M059J (cell line): Measurements from ENCODE around the gene ZNF512B. TPM values are rescaled to one million over a fixed set of nuclear protein-coding genes. Genes with fewer than 3 reads are reported as not detected.
"Not testable (repeated sequence)": the region's sequence is repeated elsewhere in the genome, so short reads cannot be mapped to it uniquely, and the experiment has no call there.

Source experiments
- DNase-seq: peaks from one replicate; pipeline ENCODE4 v3.0.0-alpha.2; 2012; ENCODE audit warnings: low read depth
- total RNA-seq: library from RNA; depleted of rRNA; stranded (reverse); fragments of >200 nt; shearing (Covaris generic); gene quantifications from 2 replicates; pipeline ENCODE4 v1.2.3, GENCODE V29; 2014; rRNA removed

The ZNF512B gene
- total RNA-seq, 1 experiment from 2014 or later = 17.7 TPM

GRCh38 chr20:63932606-63933160 is 37.0 kb downstream of the ZNF512B start:
- DNase-seq = no peak

GRCh38 chr20:63931735-63932134 is 38.0 kb downstream of the ZNF512B start:
- DNase-seq = no peak

- no peak for DNase-seq
These were observed 38.7 kb downstream of the ZNF512B start for GRCh38 chr20:63930971-63931553.

DNA sequence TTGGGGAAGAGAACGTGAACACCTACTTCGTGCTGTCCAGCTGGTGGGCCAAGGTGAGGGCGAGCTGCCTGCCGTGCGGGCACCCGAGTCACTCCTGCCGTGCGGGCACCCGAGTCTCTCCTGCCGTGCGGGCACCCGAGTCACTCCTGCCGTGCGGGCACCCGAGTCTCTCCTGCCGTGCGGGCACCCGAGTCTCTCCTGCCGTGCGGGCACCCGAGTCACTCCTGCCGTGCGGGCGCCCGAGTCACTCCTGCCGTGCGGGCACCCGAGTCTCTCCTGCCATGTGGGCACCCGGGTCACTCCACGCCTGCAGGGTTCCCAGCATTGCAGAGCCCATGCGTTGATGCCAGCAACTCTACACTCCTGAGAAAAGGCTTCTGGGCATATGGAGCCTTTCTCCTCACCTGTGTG is 40.3 kb downstream of the ZNF512B start:
- DNase-seq = not testable (repeated sequence)

DNA sequence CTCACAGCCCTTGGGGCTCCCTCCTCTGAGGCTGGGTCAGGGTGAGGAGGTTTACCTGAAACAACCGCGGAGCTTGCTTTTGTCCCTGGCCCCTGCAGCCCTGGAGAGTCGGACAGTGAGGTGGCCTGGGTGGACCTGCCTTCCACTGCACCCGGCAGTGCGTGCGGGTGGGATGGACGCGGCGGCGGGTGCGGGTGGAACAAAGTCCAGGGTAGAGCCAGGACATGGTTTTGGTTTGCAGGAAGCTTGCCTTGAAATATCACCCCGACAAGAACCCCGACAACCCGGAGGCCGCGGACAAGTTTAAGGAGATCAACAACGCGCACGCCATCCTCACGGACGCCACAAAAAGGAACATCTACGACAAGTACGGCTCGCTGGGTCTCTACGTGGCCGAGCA is 40.7 kb downstream of the ZNF512B start:
- no peak for DNase-seq

- DNase-seq = no peak
These were observed 43.4 kb downstream of the ZNF512B start for GRCh38 chr20:63926298-63926697.

GRCh38 chr20:63924241-63924640 is 45.5 kb downstream of the ZNF512B start:
- DNase-seq = no peak

DNA sequence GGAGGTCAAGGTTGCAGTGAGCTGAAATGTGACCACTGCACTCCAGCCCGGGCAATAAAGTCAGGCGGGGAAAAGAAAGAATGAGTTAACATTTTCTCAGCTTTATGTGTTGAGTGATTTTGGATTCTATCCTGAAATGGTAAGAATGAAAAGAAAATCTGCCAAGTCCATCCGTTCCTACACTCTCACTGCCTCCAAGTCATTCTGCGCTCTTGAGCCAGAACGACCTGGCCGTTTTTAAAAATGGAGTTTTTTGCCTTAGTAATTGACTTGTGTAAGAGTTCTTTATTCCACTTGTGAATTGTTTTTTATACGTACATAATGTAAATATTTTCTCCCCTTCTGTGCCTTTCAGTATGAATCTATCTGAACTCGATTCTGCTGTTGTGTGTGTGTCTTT is 46.1 kb downstream of the ZNF512B start:
- no peak for DNase-seq

DNA sequence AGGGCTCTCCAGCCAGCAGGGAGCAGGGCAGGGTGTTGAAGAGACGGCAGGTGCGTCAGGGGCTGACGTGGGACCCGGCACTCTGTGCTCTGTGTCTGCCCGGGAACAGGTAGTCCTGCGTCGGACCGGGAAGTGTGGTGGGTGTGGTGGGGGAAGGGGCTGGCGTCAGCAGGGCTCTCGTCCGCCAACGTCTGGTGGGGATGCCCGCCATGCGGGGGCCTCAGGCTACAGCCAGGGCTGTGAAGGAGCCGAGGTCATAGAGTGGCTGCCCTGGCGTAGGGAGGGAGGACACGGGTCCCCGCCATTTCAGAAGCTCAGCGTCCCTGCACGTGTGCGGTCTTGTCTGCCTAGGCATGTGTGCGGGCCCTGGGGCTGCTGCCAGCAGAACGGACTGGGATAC is 49.5 kb downstream of the ZNF512B start:
- DNase-seq = no peak

GRCh38 chr20:63919130-63919529 is 50.6 kb downstream of the ZNF512B start:
- no peak for DNase-seq

GRCh38 chr20:63917811-63918210 is 51.9 kb downstream of the ZNF512B start:
- DNase-seq = no peak

DNA sequence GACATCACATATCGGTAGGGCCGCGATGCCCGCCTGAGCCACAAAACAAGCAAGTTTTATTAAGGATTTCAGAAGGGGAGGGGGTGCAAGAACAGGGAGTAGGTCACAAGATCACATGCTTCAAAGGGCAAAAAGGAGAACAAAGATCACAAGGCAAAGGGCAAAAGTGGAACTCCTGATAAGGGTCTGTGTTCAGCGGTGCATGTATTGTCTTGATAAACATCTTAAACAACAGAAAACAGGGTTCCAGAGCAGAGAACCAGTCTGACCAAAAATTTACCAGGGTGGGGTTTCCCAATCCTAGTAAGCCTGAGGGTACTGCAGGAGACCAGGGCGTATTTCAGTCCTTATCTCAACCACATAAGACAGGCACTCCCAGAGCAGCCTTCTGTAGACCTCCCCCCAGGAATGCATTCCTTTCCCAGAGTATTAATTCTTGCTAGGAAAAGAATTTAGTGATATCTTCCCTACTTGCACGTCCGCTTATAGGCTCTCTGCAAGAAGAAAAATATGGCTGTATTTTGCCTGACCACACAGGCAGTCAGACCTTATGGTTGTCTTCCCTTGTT is 53.3 kb downstream of the ZNF512B start:
- DNase-seq = not testable (repeated sequence)

GRCh38 chr20:63915471-63915870 is 54.3 kb downstream of the ZNF512B start:
- no peak for DNase-seq

GRCh38 chr20:63913768-63914167 is 56.0 kb downstream of the ZNF512B start:
- no peak for DNase-seq

DNA sequence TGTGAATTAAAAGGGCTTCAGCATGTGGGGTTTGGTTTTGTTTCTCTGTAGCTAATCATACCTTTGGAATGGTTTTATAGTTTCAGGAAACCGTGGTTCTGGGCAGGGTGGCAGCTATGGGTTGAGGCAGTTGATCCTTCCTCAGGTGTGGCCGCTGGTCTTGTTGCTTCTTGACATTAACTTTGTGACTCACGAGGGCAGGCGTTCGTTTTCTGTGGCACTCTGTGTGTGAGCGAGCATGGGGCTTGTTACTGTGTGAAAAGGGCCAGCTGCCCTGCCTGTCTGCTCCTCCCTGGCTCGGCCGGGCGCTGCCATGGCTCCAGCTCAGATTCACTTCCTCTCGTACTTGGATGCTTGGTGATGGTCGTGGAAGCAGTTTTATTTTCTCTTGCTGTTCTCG is 58.6 kb downstream of the ZNF512B start:
- peak; percentile 73 for DNase-seq

DNA sequence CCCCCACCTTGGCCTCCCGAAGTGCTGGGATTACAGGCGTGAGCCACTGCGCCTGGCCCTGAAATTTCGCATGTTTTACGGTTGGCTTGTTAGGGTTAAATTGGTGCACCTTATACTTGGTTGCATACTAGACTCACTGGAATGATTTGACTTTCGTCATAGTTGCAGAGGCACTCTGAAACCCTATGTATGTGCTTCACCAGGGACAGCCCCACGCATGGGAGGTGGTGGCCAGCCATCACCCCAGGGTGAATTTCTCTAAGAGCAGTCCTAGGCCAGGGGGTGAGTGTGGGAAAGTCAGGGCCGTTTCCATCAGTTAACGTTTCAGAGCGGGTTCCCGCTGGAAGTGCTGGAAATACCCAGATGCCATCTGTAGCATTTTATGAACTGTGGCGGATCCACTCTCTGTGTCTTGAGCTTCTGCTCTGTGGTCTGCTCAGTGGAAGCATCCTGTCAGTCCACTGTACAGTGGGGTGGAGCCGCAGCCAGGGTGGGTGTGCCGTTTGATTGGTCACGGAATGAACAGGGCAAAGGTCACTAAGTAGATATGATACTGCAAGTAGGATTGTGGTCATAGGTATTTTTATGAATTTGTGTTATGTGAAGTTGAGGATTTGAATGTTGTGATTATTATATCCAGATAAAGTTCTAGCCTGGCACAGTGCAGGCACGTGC is 61.6 kb downstream of the ZNF512B start:
- DNase-seq = peak; percentile 22

Other genes with a start within 250 kb of the ZNF512B start
- gene LIME1, start 233.3 kb downstream of the ZNF512B start, total RNA-seq = 0.12 and 4.4 TPM in 2 replicates
- gene SLC2A4RG, start 230.2 kb downstream of the ZNF512B start, total RNA-seq = 36.9 and 59.3 TPM in 2 replicates
- 2.5 and 3.1 TPM in 2 replicates for gene ZBTB46, start 138.7 kb downstream of the ZNF512B start, total RNA-seq
- gene ABHD16B, start 108.4 kb downstream of the ZNF512B start, total RNA-seq = not detected in 2 replicates
- gene TPD52L2, start 104.7 kb downstream of the ZNF512B start, total RNA-seq = 130 and 152 TPM in 2 replicates
- 37.9 and 68.7 TPM in 2 replicates for gene DNAJC5, start 74.8 kb downstream of the ZNF512B start, total RNA-seq
- 23.9 and 32.2 TPM in 2 replicates for gene UCKL1, start 13.5 kb downstream of the ZNF512B start, total RNA-seq
- 0.42 and 1.2 TPM in 2 replicates for gene SAMD10, start 9.7 kb upstream of the ZNF512B start, total RNA-seq
- 77.2 and 106 TPM in 2 replicates for gene PRPF6, start 11.2 kb upstream of the ZNF512B start, total RNA-seq
- 0.02 TPM in 2 replicates for gene C20orf204, start 66.3 kb upstream of the ZNF512B start, total RNA-seq
- gene SOX18, start 79.7 kb upstream of the ZNF512B start, total RNA-seq = not detected in 2 replicates
- 21.1 and 28.7 TPM in 2 replicates for gene TCEA2, start 93.3 kb upstream of the ZNF512B start, total RNA-seq
- gene RGS19, start 109.6 kb upstream of the ZNF512B start, total RNA-seq = 23.7 and 33.6 TPM in 2 replicates
- gene OPRL1, start 110.2 kb upstream of the ZNF512B start, total RNA-seq = 0.59 TPM in 1 of 2 replicates, not detected in the other
- not detected in 2 replicates for gene LKAAEAR1, start 114.5 kb upstream of the ZNF512B start, total RNA-seq
- gene NPBWR2, start 137.6 kb upstream of the ZNF512B start, total RNA-seq = not detected in 2 replicates
- gene MYT1, start 194.5 kb upstream of the ZNF512B start, total RNA-seq = not detected in 2 replicates